Erythroblast (primary cell): Measurements from ENCODE around the gene SLC25A22.

ENCODE experiments used
- GATA1 ChIP-seq: IDR thresholded peaks from 2 replicates; pipeline ENCODE4 v1.6.1; 2011; ENCODE audit warnings: low read depth, mild to moderate bottlenecking, control low read depth, low read length, moderate library complexity
- POLR2A ChIP-seq: IDR thresholded peaks from 2 replicates; pipeline ENCODE4 v1.6.1; 2011; ENCODE audit warnings: mild to moderate bottlenecking, low read length

DNA sequence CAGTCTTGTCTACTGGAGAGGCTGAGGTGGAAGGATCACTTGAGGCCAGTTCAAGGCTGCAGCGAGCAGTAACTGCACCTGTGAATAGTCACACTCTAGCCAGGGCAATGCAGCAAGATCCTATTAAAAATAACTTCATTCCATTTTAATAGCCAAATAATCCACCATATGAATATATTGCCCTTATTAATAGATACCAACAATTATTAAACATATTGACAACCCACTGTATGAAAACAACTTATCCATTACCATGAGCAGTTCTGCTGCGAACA, 31.2 kb downstream of the SLC25A22 start:
- TF ChIP-seq POLR2A, result no peak
- no peak for TF ChIP-seq GATA1
